A549 treated with ZK216348 at 1 μM for 4 hours (cell line): ENCODE measurements around the gene LIX1L. TPM values are rescaled to one million over a fixed set of nuclear protein-coding genes. Genes with fewer than 3 reads are reported as not detected.

ENCODE experiments used
- total RNA-seq: library from RNA; stranded (reverse); fragments of 200-300 nt; extraction: Qiagen RNA extraction; gene quantifications from 5 replicates; pipeline ENCODE4 v1.2.3, GENCODE V29; 2022; ENCODE audit warnings: low read depth

The LIX1L gene
- 7.7 to 12.6 TPM (median 12.0 TPM) in 5 replicates for total RNA-seq

GRCh38 chr1:145957443-145958319 is at the start of gene LIX1L:
LIX1L (minus strand) TSS chr1:145958017; CDS start chr1:145957927, 90 bp downstream.

GRCh38 chr1:145996433-145997015 is 38.7 kb upstream of the LIX1L start, which contains the start of gene TXNIP:
TXNIP (minus strand) TSS chr1:145996579; CDS start chr1:145996266, 313 bp downstream.

GRCh38 chr1:145964328-145965118 is 6.7 kb upstream of the LIX1L start, which contains the start of the genes ANKRD34A and POLR3GL:
ANKRD34A (minus strand) TSS chr1:145964575; CDS start chr1:145961759, 2,816 bp downstream.
POLR3GL (plus strand) TSS chr1:145964690; CDS start chr1:145974866, 10,176 bp downstream.

GRCh38 chr1:145927063-145927886 is 30.5 kb downstream of the LIX1L start, which contains the start of gene RBM8A:
RBM8A (minus strand) TSS chr1:145927484; CDS start chr1:145927426, 58 bp downstream.

GRCh38 chr1:145918144-145918991 is 39.4 kb downstream of the LIX1L start, which contains the start of gene PEX11B:
PEX11B (minus strand) TSS chr1:145918717; CDS start chr1:145918688, 29 bp downstream.

GRCh38 chr1:145885738-145886287 is 72.0 kb downstream of the LIX1L start, which contains the start of gene ANKRD35:
ANKRD35 (minus strand) TSS chr1:145885866; CDS start chr1:145885758, 108 bp downstream.

Other genes starting within 250 kb of the LIX1L start
- gene CD160, start 238.5 kb downstream of the LIX1L start, total RNA-seq, result not detected in 5 replicates
- gene RNF115, start 133.9 kb downstream of the LIX1L start, total RNA-seq, result 11.1 to 12.5 TPM (median 12.1 TPM) in 5 replicates
- gene POLR3C, start 133.8 kb downstream of the LIX1L start, total RNA-seq, result 33.2 to 36.2 TPM (median 34.6 TPM) in 5 replicates
- 5.2 to 7.7 TPM (median 6.4 TPM) in 5 replicates for gene NUDT17, start 112.4 kb downstream of the LIX1L start, total RNA-seq
- gene PIAS3, start 98.9 kb downstream of the LIX1L start, total RNA-seq, result 29.2 to 40.6 TPM (median 34.2 TPM) in 5 replicates
- not detected in 5 replicates for gene ANKRD35, start 72.2 kb downstream of the LIX1L start, total RNA-seq
- gene ITGA10, start 48.0 kb downstream of the LIX1L start, total RNA-seq, result 0.88 to 1.7 TPM (median 1.1 TPM) in 5 replicates
- 25.4 to 40.2 TPM (median 31.3 TPM) in 5 replicates for gene PEX11B, start 39.3 kb downstream of the LIX1L start, total RNA-seq
- 207 to 293 TPM (median 217 TPM) in 5 replicates for gene RBM8A, start 30.5 kb downstream of the LIX1L start, total RNA-seq
- gene ANKRD34A, start 6.6 kb upstream of the LIX1L start, total RNA-seq, result 0.11 to 0.36 TPM (median 0.20 TPM) in 5 replicates
- gene POLR3GL, start 6.7 kb upstream of the LIX1L start, total RNA-seq, result 10.3 to 13.0 TPM (median 11.8 TPM) in 5 replicates
- 0.14 to 0.45 TPM (median 0.28 TPM) in 5 replicates for gene TXNIP, start 38.6 kb upstream of the LIX1L start, total RNA-seq
- gene HJV, start 63.7 kb upstream of the LIX1L start, total RNA-seq, result not detected in 5 replicates
- 0.55 to 0.85 TPM (median 0.67 TPM) in 5 replicates for gene NBPF10, start 186.8 kb upstream of the LIX1L start, total RNA-seq